K562 (cell line): ENCODE measurements around the gene VPS16. TPM values are rescaled to one million over a fixed set of nuclear protein-coding genes. Genes with fewer than 3 reads are reported as not detected.

Source experiments
- ARNT ChIP-seq, 2 experiments: fragments of 450-650 bp; IDR thresholded peaks; 2 replicates each; pipeline ENCODE4 v1.6.1; 2016; ENCODE audit warnings: mild to moderate bottlenecking in 1 of 2
- CCNT2 ChIP-seq: IDR thresholded peaks from 2 replicates; pipeline ENCODE4 v1.6.1; 2011; ENCODE audit warnings: borderline replicate concordance, low read depth, mild to moderate bottlenecking, moderate library complexity, mixed read lengths, low read length; ENCODE audit not compliant: insufficient read length; ENCODE audit errors: extremely low read depth
- CEBPZ ChIP-seq: fragments of 150-350 bp; IDR thresholded peaks from 2 replicates; pipeline ENCODE4 v1.6.1; 2014; ENCODE audit warnings: low read depth, mild to moderate bottlenecking, low read length, borderline replicate concordance
- E2F6 ChIP-seq, 2 experiments: IDR thresholded peaks; 2 replicates each; pipeline ENCODE4 v1.6.1; 2011; ENCODE audit warnings: borderline replicate concordance in 1 of 2, control low read depth in 1 of 2, low read depth in 1 of 2, low read length in 1 of 2, mild to moderate bottlenecking in 1 of 2, mixed read lengths in 1 of 2, moderate library complexity in 1 of 2; ENCODE audit not compliant: insufficient read depth in 1 of 2, insufficient read length in 1 of 2, poor library complexity in 1 of 2, severe bottlenecking in 1 of 2; ENCODE audit errors: extremely low read depth in 1 of 2
- OTX1 ChIP-seq: fragments of 450-650 bp; formaldehyde crosslinking; IDR thresholded peaks from 2 replicates; pipeline ENCODE4 v1.4.0; 2022; ENCODE audit warnings: mild to moderate bottlenecking
- TFAM ChIP-seq: fragments of 250-450 bp; sonication (Bioruptor Pico); conservative IDR thresholded peaks from 2 replicates; pipeline ENCODE4 v1.5.0; 2021; ENCODE audit warnings: mild to moderate bottlenecking, moderate library complexity
- polyA plus RNA-seq, 8 experiments: library from polyadenylated mRNA; depleted of rRNA in 4 of 8; stranded (reverse) in 5 of 8; unstranded in 3 of 8; fragments of >200 nt; fragmentation: Nextera tagmentation in 2 of 8; fragmentation: Illumina TruSeq in 1 of 8; extraction: Ambion mirVana in 2 of 8; extraction: Trizol in 1 of 8; gene quantifications; 2 replicates each; pipeline versions ENCODE4 v1.2.1 to v1.2.3, GENCODE V29; 2011 to 2014; ENCODE audit warnings: inconsistent platforms in 1 of 8, missing spikeins in 1 of 8
- total RNA-seq, 7 experiments: library from RNA; depleted of rRNA in 6 of 7; stranded (reverse); fragments of >200 nt in 6 of 7; fragmentation: Illumina TruSeq in 2 of 7; extraction: Trizol in 2 of 7; gene quantifications; 2 replicates each; pipeline versions ENCODE4 v1.2.1 to v1.2.3, GENCODE V29; 2011 to 2021; ENCODE audit warnings: low replicate concordance in 1 of 7
- TF ChIP-seq, protein P1 (sequence below): fragments of 450-650 bp; IDR thresholded peaks from one replicate; pipeline ENCODE4 v1.6.1; 2018; ENCODE audit warnings: mild to moderate bottlenecking, moderate library complexity; ENCODE audit not compliant: partially characterized antibody

The VPS16 gene
- total and polyA plus RNA-seq, 9 of the 15 experiments (the other 6 are each of a cell fraction or from before 2014, with no cell fraction given), result 6.8 to 24.7 (median 14.0) TPM

DNA sequence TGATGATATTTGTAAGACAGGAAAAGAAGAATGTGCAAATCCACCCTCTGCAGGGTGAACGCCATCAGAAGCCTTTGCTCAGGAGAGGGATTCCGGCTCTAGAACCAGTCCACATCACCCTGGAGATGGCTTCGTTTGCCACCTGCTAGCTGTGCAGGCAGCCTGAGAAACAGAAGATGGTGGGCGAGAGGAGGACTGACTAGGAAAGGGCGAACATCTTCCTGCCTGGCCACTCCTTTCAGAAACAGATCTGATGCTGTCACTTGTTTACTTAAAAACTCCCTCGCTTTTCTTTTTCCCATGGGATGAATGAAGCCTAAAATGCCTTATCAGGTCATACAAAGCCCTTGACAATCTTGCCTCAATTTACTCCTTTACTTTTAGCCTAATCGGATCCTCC is 33.9 kb downstream of the VPS16 start (continued):
- no peak for TF ChIP-seq E2F6 (IDR thresholded peaks at IDR 0.05; ENCODE audit: borderline replicate concordance in 1 of 2, extremely low read depth in 1 of 2, insufficient read depth in 1 of 2, insufficient read length in 1 of 2, low read depth in 1 of 2, low read length in 1 of 2, poor library complexity in 1 of 2, severe bottlenecking in 1 of 2)
- TF ChIP-seq OTX1 (CRISPR knock-in tag), result no peak
- TF ChIP-seq CCNT2, result no peak
- TF ChIP-seq, protein P1, sequence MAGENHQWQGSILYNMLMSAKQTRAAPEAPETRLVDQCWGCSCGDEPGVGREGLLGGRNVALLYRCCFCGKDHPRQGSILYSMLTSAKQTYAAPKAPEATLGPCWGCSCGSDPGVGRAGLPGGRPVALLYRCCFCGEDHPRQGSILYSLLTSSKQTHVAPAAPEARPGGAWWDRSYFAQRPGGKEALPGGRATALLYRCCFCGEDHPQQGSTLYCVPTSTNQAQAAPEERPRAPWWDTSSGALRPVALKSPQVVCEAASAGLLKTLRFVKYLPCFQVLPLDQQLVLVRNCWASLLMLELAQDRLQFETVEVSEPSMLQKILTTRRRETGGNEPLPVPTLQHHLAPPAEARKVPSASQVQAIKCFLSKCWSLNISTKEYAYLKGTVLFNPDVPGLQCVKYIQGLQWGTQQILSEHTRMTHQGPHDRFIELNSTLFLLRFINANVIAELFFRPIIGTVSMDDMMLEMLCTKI, result no peak
- no peak for TF ChIP-seq ARNT (IDR thresholded peaks at IDR 0.05)
- TF ChIP-seq TFAM, result no peak
- TF ChIP-seq CEBPZ, result no peak
- TF ChIP-seq, all 486 proteins: peak for 0
